Left ventricle myocardium inferior (tissue), 1 donor: Measurements from ENCODE around the gene CAB39L. TPM values are rescaled to one million over a fixed set of nuclear protein-coding genes. Genes with fewer than 3 reads are reported as not detected.

ENCODE experiments used
- DNase-seq: peaks from one replicate; pipeline ENCODE4 v3.0.0-alpha.2; 2020
- H3K27ac ChIP-seq: fragments of 200-600 bp; replicated peaks from 2 replicates; pipeline ENCODE4 v1.8.0; 2021
- H3K27me3 ChIP-seq: fragments of 200-600 bp; 2 replicates; pipeline ENCODE4 v1.8.0; 2021; ENCODE audit warnings: low read depth
- H3K36me3 ChIP-seq: fragments of 200-600 bp; 2 replicates; pipeline ENCODE4 v1.8.0; 2021
- H3K4me1 ChIP-seq: fragments of 200-600 bp; 2 replicates; pipeline ENCODE4 v1.8.0; 2021
- H3K4me3 ChIP-seq: fragments of 200-600 bp; 2 replicates; pipeline ENCODE4 v1.8.0; 2021; ENCODE audit warnings: mild to moderate bottlenecking, moderate library complexity
- H3K9me3 ChIP-seq: fragments of 200-600 bp; replicated peaks from 2 replicates; pipeline ENCODE4 v1.8.0; 2021
- CTCF ChIP-seq: fragments of 200-600 bp; IDR thresholded peaks from 2 replicates; pipeline ENCODE4 v1.8.0; 2021; ENCODE audit warnings: antibody characterized with exemption, mild to moderate bottlenecking, borderline replicate concordance
- intact Hi-C: fragments of 100-400 bp; cut with micrococcal nuclease; formaldehyde crosslinking; loops from one replicate; pipeline ENCODE4 v1.11.0; 2022
- total RNA-seq: library from RNA; stranded (reverse); fragmentation: NEBNext Ultra II Directional; extraction: Animal tissue kit (Norgen Biotek cat#: 25700); gene quantifications from one replicate; pipeline ENCODE4 v1.2.1, GENCODE V29; 2021
- donor health status: DM: no; HTN: yes; CAD: no; lungs with severe emphysema.

Gene CAB39L
- total RNA-seq, 1 donor from 2014 or later = 23.4 TPM

GRCh38 chr13:49419276-49419675 lies 24.6 kb downstream of the CAB39L start:
- no peaks in the 10 kb centered on the region for H3K27me3 ChIP-seq
- DNase-seq = no peak
- H3K36me3 ChIP-seq = peaks cover 5% of the 10 kb centered on the region
- no peak overlapping the region for H3K4me3 ChIP-seq
- H3K9me3 ChIP-seq = no peaks in the 10 kb centered on the region
- no peak for TF ChIP-seq CTCF
- intact Hi-C loops = no loop called here
- no peak overlapping the region for H3K27ac ChIP-seq
- H3K4me1 ChIP-seq = no peaks in the 10 kb centered on the region

GRCh38 chr13:49418206-49418605 lies 25.7 kb downstream of the CAB39L start:
- H3K4me3 ChIP-seq = no peak overlapping the region
- no peak for TF ChIP-seq CTCF
- H3K4me1 ChIP-seq = no peaks in the 10 kb centered on the region
- no peaks in the 10 kb centered on the region for H3K9me3 ChIP-seq
- no peak for DNase-seq
- H3K27me3 ChIP-seq = no peaks in the 10 kb centered on the region
- H3K27ac ChIP-seq = no peak overlapping the region
- H3K36me3 ChIP-seq = no peaks in the 10 kb centered on the region
- intact Hi-C loops = no loop called here

DNA sequence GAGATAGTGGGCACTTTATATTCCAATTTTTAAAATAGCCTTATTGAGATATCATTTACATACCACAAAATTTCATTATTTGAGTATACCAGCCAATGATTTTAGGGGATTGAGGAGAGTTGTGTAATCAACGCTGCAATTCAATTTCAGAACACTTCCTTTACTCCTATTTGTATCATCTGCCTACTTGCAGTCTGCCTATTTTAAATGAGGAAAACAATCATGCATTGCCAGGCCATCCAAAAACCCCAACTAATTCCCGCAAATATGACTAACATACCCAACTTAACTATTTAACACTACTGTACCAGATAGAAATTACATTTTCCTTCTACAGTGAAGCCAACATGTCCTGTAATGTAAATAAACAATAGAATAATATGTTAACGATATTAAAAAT lies 26.7 kb downstream of the CAB39L start:
- no peak for DNase-seq
- intact Hi-C loops = no loop called here
- no peaks in the 10 kb centered on the region for H3K27me3 ChIP-seq
- no peaks in the 10 kb centered on the region for H3K4me1 ChIP-seq
- H3K27ac ChIP-seq = no peak overlapping the region
- TF ChIP-seq CTCF = no peak
- H3K4me3 ChIP-seq = no peak overlapping the region
- H3K36me3 ChIP-seq = no peaks in the 10 kb centered on the region
- H3K9me3 ChIP-seq = no peaks in the 10 kb centered on the region

DNA sequence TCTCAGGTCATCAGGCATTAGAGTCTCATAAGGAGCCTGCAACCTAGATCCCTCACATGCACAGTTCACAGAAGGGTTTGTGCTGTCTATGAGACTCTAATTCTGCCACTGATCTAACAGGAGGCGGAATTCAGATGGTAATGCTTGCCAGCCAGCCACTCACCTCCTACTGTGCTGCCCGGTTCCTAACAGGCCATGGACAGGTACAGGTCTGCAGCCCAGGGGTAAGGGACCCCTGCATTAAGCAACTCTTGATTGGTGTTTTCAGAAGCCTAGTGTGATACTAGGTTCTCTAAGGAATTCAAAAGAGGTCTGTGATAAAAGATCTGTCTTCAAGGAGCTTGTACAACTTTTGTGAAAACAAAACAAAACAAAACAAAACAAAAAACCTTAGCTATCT lies 31.1 kb downstream of the CAB39L start:
- no peaks in the 10 kb centered on the region for H3K36me3 ChIP-seq
- no peak for DNase-seq
- no peak overlapping the region for H3K4me3 ChIP-seq
- TF ChIP-seq CTCF = no peak
- H3K27me3 ChIP-seq = no peaks in the 10 kb centered on the region
- H3K27ac ChIP-seq = no peak overlapping the region
- H3K9me3 ChIP-seq = no peaks in the 10 kb centered on the region
- intact Hi-C loops = no loop called here
- peaks cover 5% of the 10 kb centered on the region for H3K4me1 ChIP-seq

DNA sequence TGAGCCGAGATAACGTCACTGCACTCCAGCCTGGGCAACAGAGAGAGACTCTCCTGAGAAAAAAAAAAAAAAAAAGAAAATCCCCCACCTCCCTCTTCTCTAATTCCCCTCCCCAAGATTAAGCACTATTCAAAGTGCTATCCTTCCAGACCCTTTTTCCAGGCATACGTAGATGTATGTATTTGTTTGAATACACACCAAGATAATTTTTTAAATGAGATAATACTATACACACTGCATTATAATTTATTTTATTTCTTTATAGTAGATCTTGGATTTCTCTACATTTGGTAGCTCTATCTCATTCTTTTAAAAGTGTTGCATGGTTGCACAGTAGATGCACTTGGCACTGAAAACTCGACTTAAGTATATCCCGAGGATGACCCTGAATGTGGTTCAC lies 32.5 kb downstream of the CAB39L start:
- peaks cover 5% of the 10 kb centered on the region for H3K4me1 ChIP-seq
- H3K36me3 ChIP-seq = no peaks in the 10 kb centered on the region
- no peak for DNase-seq
- no peaks in the 10 kb centered on the region for H3K9me3 ChIP-seq
- no peaks in the 10 kb centered on the region for H3K27me3 ChIP-seq
- intact Hi-C loops = no loop called here
- H3K27ac ChIP-seq = no peak overlapping the region
- no peak for TF ChIP-seq CTCF
- H3K4me3 ChIP-seq = no peak overlapping the region

DNA sequence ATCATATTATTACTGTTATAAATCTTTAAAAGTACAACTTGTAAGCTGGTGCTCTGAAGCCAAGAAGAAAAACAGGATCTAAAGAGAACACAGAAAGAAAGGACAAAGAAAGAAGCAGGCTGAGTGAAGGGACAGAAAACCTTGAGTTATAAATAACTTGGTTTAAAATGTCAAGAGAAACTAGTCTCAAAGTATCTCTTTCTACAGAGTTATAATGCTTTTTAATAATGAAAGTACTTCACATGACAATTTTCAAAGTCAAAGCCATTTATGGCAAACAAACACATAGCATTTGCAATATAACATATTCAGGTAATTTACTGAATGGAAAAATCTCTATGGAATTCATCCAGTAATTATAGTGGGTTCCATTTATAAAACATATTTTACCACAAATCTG lies 33.4 kb downstream of the CAB39L start:
- Histone ChIP-seq H3K27me3 (no peaks in the 10 kb centered on the region), H3K36me3 (no peaks in the 10 kb centered on the region), H3K9me3 (peaks cover 4% of the 10 kb centered on the region), H3K4me3 (no peak overlapping the region), H3K27ac (no peak overlapping the region), H3K4me1 (peaks cover 5% of the 10 kb centered on the region)
- intact Hi-C loops = no loop called here
- no peak for DNase-seq
- TF ChIP-seq CTCF = no peak
